NCI-H128 (cell line): ENCODE results near the gene GGTLC3.
"Not testable (repeated sequence)": the region's sequence is repeated elsewhere in the genome, so short reads cannot be mapped to it uniquely, and the experiment has no call there.

Experiments used
- DNase-seq: peaks from one replicate; lab custom pipeline; 2025; ENCODE audit not compliant: unreplicated experiment; lab: John Stamatoyannopoulos, UW

Gene GGTLC3

GRCh38 chr22:18518061-18518460 lies at the start of gene GGTLC3:
TSS of gene GGTLC3 (minus strand) at chr22:18518161. CDS start at chr22:18517897, 264 bp downstream.
- DNase-seq = not testable (repeated sequence)

- not testable (repeated sequence) for DNase-seq
These were observed 42.4 kb upstream of the GGTLC3 start for GRCh38 chr22:18560099-18560974.

GRCh38 chr22:18558939-18559338 lies 41.0 kb upstream of the GGTLC3 start:
- DNase-seq = not testable (repeated sequence)

- not testable (repeated sequence) for DNase-seq
These were observed 40.6 kb upstream of the GGTLC3 start for GRCh38 chr22:18558516-18558915.

- not testable (repeated sequence) for DNase-seq
These were observed 36.6 kb upstream of the GGTLC3 start for GRCh38 chr22:18554280-18555256.

GRCh38 chr22:18552839-18553597 lies 35.1 kb upstream of the GGTLC3 start:
- DNase-seq = not testable (repeated sequence)

- DNase-seq = not testable (repeated sequence)
These were observed 33.1 kb upstream of the GGTLC3 start for GRCh38 chr22:18551046-18551445.

- DNase-seq = not testable (repeated sequence)
These were observed 31.7 kb upstream of the GGTLC3 start for GRCh38 chr22:18549458-18550179.

GRCh38 chr22:18544615-18545014 lies 26.7 kb upstream of the GGTLC3 start:
- not testable (repeated sequence) for DNase-seq

GRCh38 chr22:18543400-18543799 lies 25.4 kb upstream of the GGTLC3 start:
- DNase-seq = not testable (repeated sequence)

- DNase-seq = not testable (repeated sequence)
These were observed 22.0 kb upstream of the GGTLC3 start for GRCh38 chr22:18539994-18540393.

- not testable (repeated sequence) for DNase-seq
These were observed 16.4 kb upstream of the GGTLC3 start for GRCh38 chr22:18534315-18534714.

GRCh38 chr22:18533633-18534032 lies 15.7 kb upstream of the GGTLC3 start:
- DNase-seq = not testable (repeated sequence)

GRCh38 chr22:18529416-18530145 lies 11.6 kb upstream of the GGTLC3 start:
- not testable (repeated sequence) for DNase-seq

GRCh38 chr22:18528597-18529415 lies 10.8 kb upstream of the GGTLC3 start:
- DNase-seq = not testable (repeated sequence)

GRCh38 chr22:18527752-18528596 lies 10.0 kb upstream of the GGTLC3 start, which contains the start of gene TMEM191B:
TSS of gene TMEM191B (plus strand) at chr22:18527802. CDS start at chr22:18527981, 179 bp downstream.
- not testable (repeated sequence) for DNase-seq

- DNase-seq = not testable (repeated sequence)
These were observed 5.4 kb upstream of the GGTLC3 start for GRCh38 chr22:18523328-18523727.
